Right atrium auricular region (tissue), 2 donors: ENCODE data around the gene CERS6. TPM values are rescaled to one million over a fixed set of nuclear protein-coding genes. Genes with fewer than 3 reads are reported as not detected.

Experiments used
- DNase-seq: peaks from one replicate; pipeline ENCODE4 v3.0.0-alpha.2; 2019; ENCODE audit warnings: low spot score
- H3K27ac ChIP-seq, 2 donors: fragments of 200-600 bp; sonication (generic); 1 replicate in 1 of 2; 2 replicates in 1 of 2; pipeline ENCODE4 v1.5.1; 2016 to 2019
- H3K27me3 ChIP-seq, 2 donors: fragments of 200-600 bp; sonication (generic); one replicate each; pipeline versions ENCODE4 v1.5.1 to v1.6.0; 2017 to 2019
- H3K36me3 ChIP-seq: fragments of 200-600 bp; sonication (generic); one replicate; pipeline ENCODE4 v1.5.1; 2016
- H3K4me1 ChIP-seq, 2 donors: fragments of 200-600 bp; sonication (generic); one replicate each; pipeline versions ENCODE4 v1.5.1 to v1.6.0; 2017 to 2019
- H3K4me3 ChIP-seq, 2 donors: fragments of 200-600 bp; sonication (generic); 1 replicate in 1 of 2; 2 replicates in 1 of 2; pipeline ENCODE4 v1.5.1; 2017 to 2019; ENCODE audit warnings: mild to moderate bottlenecking in 1 of 2, moderate library complexity in 1 of 2
- H3K9me3 ChIP-seq, 2 donors: fragments of 200-600 bp; sonication (generic); one replicate each; pipeline ENCODE4 v1.5.1; 2019
- total RNA-seq, 2 donors: library from RNA; depleted of rRNA; stranded (reverse); fragments of >200 nt; gene quantifications; one replicate each; pipeline ENCODE4 v1.1.0, GENCODE V29; 2016
- TF ChIP-seq, protein P1 (sequence below), 2 donors: fragments of 200-600 bp; sonication (generic); IDR thresholded peaks; one replicate each; pipeline ENCODE4 v1.5.1; 2019; ENCODE audit warnings: antibody characterized with exemption in 2 of 2

CERS6 gene
- total RNA-seq, 2 donors from 2014 or later, result 59.4 to 74.5 TPM

DNA sequence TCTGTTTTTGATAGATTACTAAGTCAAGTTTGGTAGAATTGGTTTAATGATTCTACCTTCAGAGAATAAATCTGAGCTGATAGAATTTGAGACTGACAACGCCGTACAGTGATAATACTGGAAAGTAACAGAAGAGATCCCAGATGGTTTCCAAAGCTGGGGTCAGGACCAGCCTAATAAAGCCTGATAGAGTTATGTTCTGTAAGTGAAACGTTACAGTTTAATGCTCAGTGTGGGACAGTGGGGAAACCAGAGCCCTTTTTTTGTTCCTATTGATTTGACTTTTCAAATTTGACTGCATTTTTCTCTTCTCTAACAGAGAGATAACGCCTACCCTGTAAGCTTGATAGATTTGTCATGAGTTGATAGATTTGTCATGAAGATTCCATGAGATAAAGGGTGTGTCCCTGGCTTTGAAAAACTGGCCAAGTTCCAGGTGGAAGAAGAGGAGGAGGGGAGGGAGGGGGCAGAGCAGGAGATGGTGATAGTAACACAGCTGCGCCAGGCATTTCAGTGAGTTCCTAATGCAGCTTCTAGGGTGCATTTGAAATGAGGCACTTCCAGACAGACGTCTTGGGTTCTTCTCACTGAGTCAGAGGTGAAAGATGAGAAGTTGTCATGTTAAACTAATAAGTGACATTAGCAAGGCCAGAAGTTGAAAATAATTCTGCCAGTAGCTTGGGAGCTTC lies 65.1 kb downstream of the CERS6 start:
- TF ChIP-seq, protein P1, sequence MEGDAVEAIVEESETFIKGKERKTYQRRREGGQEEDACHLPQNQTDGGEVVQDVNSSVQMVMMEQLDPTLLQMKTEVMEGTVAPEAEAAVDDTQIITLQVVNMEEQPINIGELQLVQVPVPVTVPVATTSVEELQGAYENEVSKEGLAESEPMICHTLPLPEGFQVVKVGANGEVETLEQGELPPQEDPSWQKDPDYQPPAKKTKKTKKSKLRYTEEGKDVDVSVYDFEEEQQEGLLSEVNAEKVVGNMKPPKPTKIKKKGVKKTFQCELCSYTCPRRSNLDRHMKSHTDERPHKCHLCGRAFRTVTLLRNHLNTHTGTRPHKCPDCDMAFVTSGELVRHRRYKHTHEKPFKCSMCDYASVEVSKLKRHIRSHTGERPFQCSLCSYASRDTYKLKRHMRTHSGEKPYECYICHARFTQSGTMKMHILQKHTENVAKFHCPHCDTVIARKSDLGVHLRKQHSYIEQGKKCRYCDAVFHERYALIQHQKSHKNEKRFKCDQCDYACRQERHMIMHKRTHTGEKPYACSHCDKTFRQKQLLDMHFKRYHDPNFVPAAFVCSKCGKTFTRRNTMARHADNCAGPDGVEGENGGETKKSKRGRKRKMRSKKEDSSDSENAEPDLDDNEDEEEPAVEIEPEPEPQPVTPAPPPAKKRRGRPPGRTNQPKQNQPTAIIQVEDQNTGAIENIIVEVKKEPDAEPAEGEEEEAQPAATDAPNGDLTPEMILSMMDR (IDR thresholded peaks at IDR 0.05), result no peak
- peak overlapping the region; percentile 64 to 93 for H3K27ac ChIP-seq
- no peaks in the 10 kb centered on the region for H3K9me3 ChIP-seq
- no peaks in the 10 kb centered on the region for H3K36me3 ChIP-seq
- peaks cover 0 to 70% of the 10 kb centered on the region in 2 donors for H3K4me1 ChIP-seq
- no peak for DNase-seq
- H3K4me3 ChIP-seq, result peak overlapping the region in 1 of 2 donors; percentile 15
- no peaks in the 10 kb centered on the region for H3K27me3 ChIP-seq

DNA sequence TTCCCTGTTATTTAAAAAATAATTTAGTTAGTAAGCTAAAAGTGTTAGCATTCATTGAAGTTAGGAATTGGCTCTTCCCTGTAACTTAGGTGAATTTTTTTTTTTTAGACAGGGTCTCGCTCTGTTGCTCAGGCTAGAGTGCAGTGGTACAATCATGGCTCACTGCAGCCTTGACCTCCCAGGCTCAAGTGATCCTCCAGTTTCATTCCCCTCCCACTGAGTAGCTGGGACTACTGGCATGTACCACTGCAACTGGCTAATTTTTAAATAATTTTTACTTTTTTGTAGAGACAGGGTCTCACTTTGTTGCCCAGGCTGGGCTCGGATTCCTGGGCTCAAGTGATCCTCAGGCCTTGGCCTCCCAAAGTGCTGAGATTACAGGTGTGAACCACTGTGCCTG lies 66.4 kb downstream of the CERS6 start:
- Histone ChIP-seq H3K36me3 (no peaks in the 10 kb centered on the region), H3K27me3 (no peaks in the 10 kb centered on the region), H3K27ac (peak overlapping the region; percentile 64 to 93), H3K9me3 (no peaks in the 10 kb centered on the region), H3K4me1 (peaks cover 0 to 73% of the 10 kb centered on the region in 2 donors), H3K4me3 (no peak overlapping the region)
- TF ChIP-seq, protein P1 (IDR thresholded peaks at IDR 0.05), result no peak
- DNase-seq, result no peak

DNA sequence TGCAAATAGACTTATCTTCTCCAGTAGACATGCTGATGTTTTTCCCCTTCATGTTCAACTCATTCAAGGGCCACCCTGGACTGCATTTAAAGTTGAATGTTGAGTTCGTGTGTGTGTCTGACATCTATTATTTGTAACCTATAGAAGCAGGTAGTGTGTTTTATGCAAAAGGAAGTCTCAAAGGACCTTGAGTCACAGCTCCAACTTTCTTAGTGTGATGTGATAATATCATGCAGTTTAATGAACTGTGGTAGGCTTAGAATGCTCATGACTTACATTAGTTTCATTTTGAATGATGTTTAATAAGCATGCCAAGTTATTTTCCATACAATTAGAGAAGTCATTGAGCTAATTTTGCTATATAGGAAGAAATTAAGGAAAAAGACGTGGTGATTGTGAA lies 67.9 kb downstream of the CERS6 start:
- no peaks in the 10 kb centered on the region for H3K36me3 ChIP-seq
- no peak overlapping the region for H3K4me3 ChIP-seq
- peaks cover 0 to 75% of the 10 kb centered on the region in 2 donors for H3K4me1 ChIP-seq
- TF ChIP-seq, protein P1 (IDR thresholded peaks at IDR 0.05), result no peak
- H3K27ac ChIP-seq, result peak overlapping the region in 1 of 2 donors; percentile 93
- no peak for DNase-seq
- H3K9me3 ChIP-seq, result no peaks in the 10 kb centered on the region
- H3K27me3 ChIP-seq, result no peaks in the 10 kb centered on the region

DNA sequence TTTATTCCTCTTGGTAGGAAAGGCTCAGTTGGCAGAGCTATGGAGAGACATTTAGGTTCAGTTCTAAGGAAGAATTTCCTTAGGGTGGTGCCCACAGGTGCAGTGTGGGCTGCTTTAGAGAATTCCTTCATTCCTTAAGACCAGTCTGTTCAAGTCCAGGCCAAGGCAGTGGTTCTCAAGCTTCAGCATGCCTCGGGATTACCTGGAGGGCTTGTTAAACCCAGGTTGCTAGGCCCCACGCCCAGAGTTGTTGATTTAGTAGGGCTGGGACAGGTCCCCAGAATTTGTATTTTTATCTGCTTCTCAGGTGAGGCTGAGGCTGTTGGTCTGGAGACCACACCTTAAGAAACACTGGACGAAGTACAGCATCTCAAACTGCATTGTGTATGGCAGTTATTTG lies 68.9 kb downstream of the CERS6 start:
- H3K4me3 ChIP-seq, result no peak overlapping the region
- no peak for DNase-seq
- H3K9me3 ChIP-seq, result no peaks in the 10 kb centered on the region
- peaks cover 0 to 81% of the 10 kb centered on the region in 2 donors for H3K4me1 ChIP-seq
- peak overlapping the region; percentile 78 to 93 for H3K27ac ChIP-seq
- TF ChIP-seq, protein P1 (IDR thresholded peaks at IDR 0.05), result no peak
- no peaks in the 10 kb centered on the region for H3K36me3 ChIP-seq
- no peaks in the 10 kb centered on the region for H3K27me3 ChIP-seq

DNA sequence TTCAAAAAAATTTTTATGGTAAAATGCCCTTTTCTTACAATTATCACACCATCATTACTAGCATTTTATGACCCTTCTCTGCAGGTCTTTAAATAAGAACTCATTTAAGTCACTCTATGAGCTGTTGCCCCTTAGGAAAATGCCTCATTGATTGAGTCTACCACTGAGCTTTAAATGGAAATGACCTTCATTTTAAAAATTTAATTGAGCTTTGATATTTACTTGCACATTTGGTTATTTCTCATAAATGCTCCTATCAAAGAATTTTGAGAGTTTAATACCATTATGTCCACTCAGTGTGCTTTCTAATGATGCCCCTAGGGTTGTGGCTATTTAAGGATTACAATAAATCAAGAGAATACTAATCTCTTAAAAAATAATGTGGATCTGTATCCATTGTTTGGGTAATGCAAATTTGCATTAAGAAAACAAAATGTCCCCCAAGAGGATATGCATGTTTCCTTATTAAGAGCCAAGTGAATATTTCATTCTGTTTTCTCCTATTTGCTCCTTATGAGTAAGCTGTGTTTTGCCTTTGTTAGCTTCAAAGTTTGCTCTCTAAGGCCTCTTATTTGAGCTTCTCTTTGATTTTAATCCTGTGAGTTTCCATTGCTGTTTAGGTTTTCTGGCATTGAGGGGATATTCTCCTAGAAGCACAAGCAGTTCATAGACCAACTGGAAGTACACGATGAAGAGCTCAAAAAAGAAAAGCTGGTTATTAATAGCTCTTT lies 69.8 kb downstream of the CERS6 start:
- H3K4me1 ChIP-seq, result peaks cover 0 to 90% of the 10 kb centered on the region in 2 donors
- no peaks in the 10 kb centered on the region for H3K36me3 ChIP-seq
- H3K27me3 ChIP-seq, result no peaks in the 10 kb centered on the region
- TF ChIP-seq, protein P1 (IDR thresholded peaks at IDR 0.05), result no peak
- H3K27ac ChIP-seq, result peak overlapping the region; percentile 78 to 93
- no peak overlapping the region for H3K4me3 ChIP-seq
- no peak for DNase-seq
- H3K9me3 ChIP-seq, result no peaks in the 10 kb centered on the region
